Measurements from ENCODE around the gene CEP295NL.
"Not testable (repeated sequence)": the region's sequence is repeated elsewhere in the genome, so short reads cannot be mapped to it uniquely, and the experiment has no call there.

Gene CEP295NL
- total RNA-seq: 0.17 to 0.97 (median 0.52) reads per million in 3 donors

- Histone ChIP-seq H3K27ac (ENCODE audit: insufficient read depth, low read length, poor library complexity, severe bottlenecking) (no peak within 1 kb of the TSS), H3K36me3 (ENCODE audit: control insufficient read depth, insufficient read depth, low read length) (no peaks in the 10 kb centered on the region), H3K9me3 (ENCODE audit: control insufficient read depth, low read length) (no peaks in the 10 kb centered on the region), H3K4me3 (ENCODE audit: insufficient read depth, low read depth, low read length, poor library complexity, severe bottlenecking) (no peak within 1 kb of the TSS), H3K4me1 (ENCODE audit: control insufficient read depth, insufficient read depth, low read length, poor library complexity, severe bottlenecking) (no peaks in the 10 kb centered on the region), H3K27me3 (replicated peaks; ENCODE audit: control insufficient read depth, insufficient read depth, low read length, poor library complexity, severe bottlenecking) (no peaks in the 10 kb centered on the region)
- DNase-seq: no peak
Measured at GRCh38 chr17:78903101-78903779, at the start of gene CEP295NL. Gene CEP295NL (minus strand): TSS chr17:78903201. CDS start chr17:78901828, 1,373 bp downstream.

GRCh38 chr17:78952706-78953105, 49.7 kb upstream of the CEP295NL start:
- Histone ChIP-seq H3K27me3 (replicated peaks; ENCODE audit: control insufficient read depth, insufficient read depth, low read length, poor library complexity, severe bottlenecking) (no peaks in the 10 kb centered on the region), H3K4me3 (ENCODE audit: insufficient read depth, low read depth, low read length, poor library complexity, severe bottlenecking) (no peak overlapping the region), H3K9me3 (ENCODE audit: control insufficient read depth, low read length) (peaks cover 5% of the 10 kb centered on the region), H3K27ac (ENCODE audit: insufficient read depth, low read length, poor library complexity, severe bottlenecking) (no peak overlapping the region), H3K36me3 (ENCODE audit: control insufficient read depth, insufficient read depth, low read length) (no peaks in the 10 kb centered on the region), H3K4me1 (ENCODE audit: control insufficient read depth, insufficient read depth, low read length, poor library complexity, severe bottlenecking) (no peaks in the 10 kb centered on the region)
- DNase-seq: no peak

- Histone ChIP-seq H3K27me3 (replicated peaks; ENCODE audit: control insufficient read depth, insufficient read depth, low read length, poor library complexity, severe bottlenecking) (no peaks in the 10 kb centered on the region), H3K9me3 (ENCODE audit: control insufficient read depth, low read length) (peaks cover 5% of the 10 kb centered on the region), H3K27ac (ENCODE audit: insufficient read depth, low read length, poor library complexity, severe bottlenecking) (no peak overlapping the region), H3K36me3 (ENCODE audit: control insufficient read depth, insufficient read depth, low read length) (no peaks in the 10 kb centered on the region), H3K4me3 (ENCODE audit: insufficient read depth, low read depth, low read length, poor library complexity, severe bottlenecking) (no peak overlapping the region), H3K4me1 (ENCODE audit: control insufficient read depth, insufficient read depth, low read length, poor library complexity, severe bottlenecking) (no peaks in the 10 kb centered on the region)
- no peak for DNase-seq
Measured at GRCh38 chr17:78951967-78952551, 49.1 kb upstream of the CEP295NL start.

- H3K9me3 ChIP-seq (ENCODE audit: control insufficient read depth, low read length): peaks cover 5% of the 10 kb centered on the region
- DNase-seq: no peak
- H3K27ac ChIP-seq (ENCODE audit: insufficient read depth, low read length, poor library complexity, severe bottlenecking): no peak overlapping the region
- no peaks in the 10 kb centered on the region for H3K27me3 ChIP-seq (replicated peaks; ENCODE audit: control insufficient read depth, insufficient read depth, low read length, poor library complexity, severe bottlenecking)
- no peaks in the 10 kb centered on the region for H3K4me1 ChIP-seq (ENCODE audit: control insufficient read depth, insufficient read depth, low read length, poor library complexity, severe bottlenecking)
- no peak overlapping the region for H3K4me3 ChIP-seq (ENCODE audit: insufficient read depth, low read depth, low read length, poor library complexity, severe bottlenecking)
- no peaks in the 10 kb centered on the region for H3K36me3 ChIP-seq (ENCODE audit: control insufficient read depth, insufficient read depth, low read length)
Measured at GRCh38 chr17:78950870-78951269, 47.9 kb upstream of the CEP295NL start.

GRCh38 chr17:78947235-78948149, 44.5 kb upstream of the CEP295NL start:
- H3K4me3 ChIP-seq (ENCODE audit: insufficient read depth, low read depth, low read length, poor library complexity, severe bottlenecking): no peak overlapping the region
- H3K36me3 ChIP-seq (ENCODE audit: control insufficient read depth, insufficient read depth, low read length): no peaks in the 10 kb centered on the region
- no peaks in the 10 kb centered on the region for H3K4me1 ChIP-seq (ENCODE audit: control insufficient read depth, insufficient read depth, low read length, poor library complexity, severe bottlenecking)
- no peaks in the 10 kb centered on the region for H3K27me3 ChIP-seq (replicated peaks; ENCODE audit: control insufficient read depth, insufficient read depth, low read length, poor library complexity, severe bottlenecking)
- no peak overlapping the region for H3K27ac ChIP-seq (ENCODE audit: insufficient read depth, low read length, poor library complexity, severe bottlenecking)
- no peak for DNase-seq
- H3K9me3 ChIP-seq (ENCODE audit: control insufficient read depth, low read length): peaks cover 5% of the 10 kb centered on the region

GRCh38 chr17:78946631-78947030, 43.6 kb upstream of the CEP295NL start:
- Histone ChIP-seq H3K36me3 (ENCODE audit: control insufficient read depth, insufficient read depth, low read length) (no peaks in the 10 kb centered on the region), H3K9me3 (ENCODE audit: control insufficient read depth, low read length) (peaks cover 5% of the 10 kb centered on the region), H3K4me1 (ENCODE audit: control insufficient read depth, insufficient read depth, low read length, poor library complexity, severe bottlenecking) (no peaks in the 10 kb centered on the region), H3K27ac (ENCODE audit: insufficient read depth, low read length, poor library complexity, severe bottlenecking) (no peak overlapping the region), H3K27me3 (replicated peaks; ENCODE audit: control insufficient read depth, insufficient read depth, low read length, poor library complexity, severe bottlenecking) (no peaks in the 10 kb centered on the region), H3K4me3 (ENCODE audit: insufficient read depth, low read depth, low read length, poor library complexity, severe bottlenecking) (no peak overlapping the region)
- no peak for DNase-seq

GRCh38 chr17:78946131-78946530, 43.1 kb upstream of the CEP295NL start:
- DNase-seq: no peak
- peaks cover 5% of the 10 kb centered on the region for H3K9me3 ChIP-seq (ENCODE audit: control insufficient read depth, low read length)
- H3K4me1 ChIP-seq (ENCODE audit: control insufficient read depth, insufficient read depth, low read length, poor library complexity, severe bottlenecking): no peaks in the 10 kb centered on the region
- no peak overlapping the region for H3K27ac ChIP-seq (ENCODE audit: insufficient read depth, low read length, poor library complexity, severe bottlenecking)
- H3K36me3 ChIP-seq (ENCODE audit: control insufficient read depth, insufficient read depth, low read length): no peaks in the 10 kb centered on the region
- no peak overlapping the region for H3K4me3 ChIP-seq (ENCODE audit: insufficient read depth, low read depth, low read length, poor library complexity, severe bottlenecking)
- no peaks in the 10 kb centered on the region for H3K27me3 ChIP-seq (replicated peaks; ENCODE audit: control insufficient read depth, insufficient read depth, low read length, poor library complexity, severe bottlenecking)

GRCh38 chr17:78945455-78945854, 42.5 kb upstream of the CEP295NL start:
- not testable (repeated sequence) for H3K27ac ChIP-seq (ENCODE audit: insufficient read depth, low read length, poor library complexity, severe bottlenecking); H3K4me3 ChIP-seq (ENCODE audit: insufficient read depth, low read depth, low read length, poor library complexity, severe bottlenecking); H3K9me3 ChIP-seq (ENCODE audit: control insufficient read depth, low read length); H3K36me3 ChIP-seq (ENCODE audit: control insufficient read depth, insufficient read depth, low read length); DNase-seq; H3K4me1 ChIP-seq (ENCODE audit: control insufficient read depth, insufficient read depth, low read length, poor library complexity, severe bottlenecking); H3K27me3 ChIP-seq (replicated peaks; ENCODE audit: control insufficient read depth, insufficient read depth, low read length, poor library complexity, severe bottlenecking)

GRCh38 chr17:78944956-78945355, 42.0 kb upstream of the CEP295NL start:
- no peak for DNase-seq
- Histone ChIP-seq H3K27me3 (replicated peaks; ENCODE audit: control insufficient read depth, insufficient read depth, low read length, poor library complexity, severe bottlenecking) (no peaks in the 10 kb centered on the region), H3K36me3 (ENCODE audit: control insufficient read depth, insufficient read depth, low read length) (no peaks in the 10 kb centered on the region), H3K27ac (ENCODE audit: insufficient read depth, low read length, poor library complexity, severe bottlenecking) (no peak overlapping the region), H3K9me3 (ENCODE audit: control insufficient read depth, low read length) (no peaks in the 10 kb centered on the region), H3K4me3 (ENCODE audit: insufficient read depth, low read depth, low read length, poor library complexity, severe bottlenecking) (no peak overlapping the region), H3K4me1 (ENCODE audit: control insufficient read depth, insufficient read depth, low read length, poor library complexity, severe bottlenecking) (no peaks in the 10 kb centered on the region)

- no peak overlapping the region for H3K4me3 ChIP-seq (ENCODE audit: insufficient read depth, low read depth, low read length, poor library complexity, severe bottlenecking)
- no peaks in the 10 kb centered on the region for H3K27me3 ChIP-seq (replicated peaks; ENCODE audit: control insufficient read depth, insufficient read depth, low read length, poor library complexity, severe bottlenecking)
- H3K4me1 ChIP-seq (ENCODE audit: control insufficient read depth, insufficient read depth, low read length, poor library complexity, severe bottlenecking): no peaks in the 10 kb centered on the region
- H3K36me3 ChIP-seq (ENCODE audit: control insufficient read depth, insufficient read depth, low read length): no peaks in the 10 kb centered on the region
- no peaks in the 10 kb centered on the region for H3K9me3 ChIP-seq (ENCODE audit: control insufficient read depth, low read length)
- DNase-seq: no peak
- H3K27ac ChIP-seq (ENCODE audit: insufficient read depth, low read length, poor library complexity, severe bottlenecking): no peak overlapping the region
Measured at GRCh38 chr17:78944026-78944425, 41.0 kb upstream of the CEP295NL start.

All from effector memory CD4-positive, alpha-beta T cell (primary cell).